Activated B cell treated with CpG ODN at 0.5 μM for 24 hours (primary cell): ENCODE results near the gene IGHMBP2. TPM values are rescaled to one million over a fixed set of nuclear protein-coding genes. Genes with fewer than 3 reads are reported as not detected.

Experiments used
- ATAC-seq: fragments of 200-7000 bp; cut with Tn5 transposase; one replicate; pipeline ENCODE4 v1.10.0; 2021; ENCODE audit warnings: low read depth, mild to moderate bottlenecking, moderate library complexity
- CTCF ChIA-PET: fragments of 350-600 bp; sonication (Branson Sonifier 250); formaldehyde crosslinking; loops from one replicate; lab custom pipeline; 2021; ENCODE audit warnings: antibody characterized with exemption; lab: Charles Lee
- POLR2A ChIA-PET: fragments of 350-600 bp; sonication (Branson Sonifier 250); formaldehyde crosslinking; loops from one replicate; lab custom pipeline; 2021; ENCODE audit warnings: antibody characterized with exemption; lab: Charles Lee
- DNase-seq: peaks from one replicate; pipeline ENCODE4 v3.0.0; 2022
- H3K27ac Mint-ChIP-seq: one replicate; pipeline ENCODE4 v1.8.0; 2020; ENCODE audit warnings: mixed read lengths
- H3K27me3 Mint-ChIP-seq: one replicate; pipeline ENCODE4 v1.8.0; 2021; ENCODE audit warnings: mixed read lengths
- H3K36me3 Mint-ChIP-seq: one replicate; pipeline ENCODE4 v1.8.0; 2021; ENCODE audit warnings: low read depth, mixed read lengths
- H3K4me1 Mint-ChIP-seq: one replicate; pipeline ENCODE4 v1.8.0; 2021; ENCODE audit warnings: mixed read lengths
- H3K4me3 Mint-ChIP-seq: one replicate; pipeline ENCODE4 v1.8.0; 2020; ENCODE audit warnings: mild to moderate bottlenecking, mixed read lengths
- H3K9me3 Mint-ChIP-seq: one replicate; pipeline ENCODE4 v1.8.0; 2020; ENCODE audit warnings: mixed read lengths
- CTCF ChIP-seq: fragments of 200-600 bp; IDR thresholded peaks from one replicate; pipeline ENCODE4 v1.8.0; 2022; ENCODE audit warnings: antibody characterized with exemption, mild to moderate bottlenecking
- intact Hi-C: fragments of 100-400 bp; cut with micrococcal nuclease; formaldehyde crosslinking; loops from one replicate; pipeline ENCODE4 v1.15.1; 2024
- total RNA-seq: library from RNA; stranded (reverse); gene quantifications from 2 replicates; pipeline ENCODE4 v1.2.3, GENCODE V29; 2022

The IGHMBP2 gene
- total RNA-seq, 1 donor from 2014 or later = 33.8 TPM

GRCh38 chr11:68978931-68979594 is 75.4 kb downstream of the IGHMBP2 start:
- H3K9me3 Mint-ChIP-seq = peaks cover 5% of the 10 kb centered on the region
- DNase-seq (no peak), ATAC-seq (no peak)
- H3K36me3 Mint-ChIP-seq = no peaks in the 10 kb centered on the region
- intact Hi-C loops = no loop called here
- no peaks in the 10 kb centered on the region for H3K4me1 Mint-ChIP-seq
- CTCF ChIA-PET = no interaction called here
- TF ChIP-seq CTCF = no peak
- no peak overlapping the region for H3K27ac Mint-ChIP-seq
- no peak overlapping the region for H3K4me3 Mint-ChIP-seq
- POLR2A ChIA-PET = no interaction called here
- peaks cover 11% of the 10 kb centered on the region for H3K27me3 Mint-ChIP-seq

GRCh38 chr11:68979931-68980775 is 76.5 kb downstream of the IGHMBP2 start:
- CTCF ChIA-PET = no interaction called here
- Mint-ChIP-seq H3K9me3 (peaks cover 5% of the 10 kb centered on the region), H3K4me1 (no peaks in the 10 kb centered on the region), H3K27me3 (peaks cover 11% of the 10 kb centered on the region), H3K27ac (no peak overlapping the region), H3K4me3 (no peak overlapping the region), H3K36me3 (no peaks in the 10 kb centered on the region)
- no peak for ATAC-seq
- POLR2A ChIA-PET = no interaction called here
- no peak for TF ChIP-seq CTCF
- no peak for DNase-seq
- intact Hi-C loops = no loop called here

- Mint-ChIP-seq H3K27me3 (peaks cover 11% of the 10 kb centered on the region), H3K36me3 (no peaks in the 10 kb centered on the region), H3K4me1 (no peaks in the 10 kb centered on the region), H3K9me3 (peaks cover 5% of the 10 kb centered on the region), H3K4me3 (no peak within 1 kb of the TSS), H3K27ac (no peak within 1 kb of the TSS)
- ChIA-PET CTCF (no interaction called here), POLR2A (no interaction called here)
- ATAC-seq = no peak
- TF ChIP-seq CTCF = no peak
- DNase-seq = no peak
- intact Hi-C loops = no loop called here
Observed at GRCh38 chr11:68980776-68981065, 77.0 kb downstream of the IGHMBP2 start, which contains the start of gene MRGPRD. TSS of gene MRGPRD (minus strand) at chr11:68980986. CDS start at chr11:68980986, 0 bp downstream.

- Mint-ChIP-seq H3K4me3 (no peak overlapping the region), H3K27ac (no peak overlapping the region), H3K4me1 (no peaks in the 10 kb centered on the region), H3K36me3 (no peaks in the 10 kb centered on the region), H3K27me3 (peaks cover 20% of the 10 kb centered on the region), H3K9me3 (peaks cover 13% of the 10 kb centered on the region)
- no peak for DNase-seq
- no peak for ATAC-seq
- ChIA-PET POLR2A (no interaction called here), CTCF (no interaction called here)
- no peak for TF ChIP-seq CTCF
- intact Hi-C loops = no loop called here
Observed at GRCh38 chr11:68982134-68982533, 78.4 kb downstream of the IGHMBP2 start.

- H3K36me3 Mint-ChIP-seq = no peaks in the 10 kb centered on the region
- no peak overlapping the region for H3K4me3 Mint-ChIP-seq
- ChIA-PET POLR2A (interaction anchor here (0.7 kb wide), 1 partner anchor 66 kb away, joined by 7 read pairs; no protein-coding TSS in a partner anchor), CTCF (no interaction called here)
- intact Hi-C loops = no loop called here
- no peaks in the 10 kb centered on the region for H3K4me1 Mint-ChIP-seq
- no peak overlapping the region for H3K27ac Mint-ChIP-seq
- peaks cover 13% of the 10 kb centered on the region for H3K9me3 Mint-ChIP-seq
- peaks cover 19% of the 10 kb centered on the region for H3K27me3 Mint-ChIP-seq
- DNase-seq (no peak), ATAC-seq (no peak)
- no peak for TF ChIP-seq CTCF
Observed at GRCh38 chr11:68983801-68984200, 80.1 kb downstream of the IGHMBP2 start.
